ENCODE measurements around the gene NFATC3.

Gene NFATC3

DNA sequence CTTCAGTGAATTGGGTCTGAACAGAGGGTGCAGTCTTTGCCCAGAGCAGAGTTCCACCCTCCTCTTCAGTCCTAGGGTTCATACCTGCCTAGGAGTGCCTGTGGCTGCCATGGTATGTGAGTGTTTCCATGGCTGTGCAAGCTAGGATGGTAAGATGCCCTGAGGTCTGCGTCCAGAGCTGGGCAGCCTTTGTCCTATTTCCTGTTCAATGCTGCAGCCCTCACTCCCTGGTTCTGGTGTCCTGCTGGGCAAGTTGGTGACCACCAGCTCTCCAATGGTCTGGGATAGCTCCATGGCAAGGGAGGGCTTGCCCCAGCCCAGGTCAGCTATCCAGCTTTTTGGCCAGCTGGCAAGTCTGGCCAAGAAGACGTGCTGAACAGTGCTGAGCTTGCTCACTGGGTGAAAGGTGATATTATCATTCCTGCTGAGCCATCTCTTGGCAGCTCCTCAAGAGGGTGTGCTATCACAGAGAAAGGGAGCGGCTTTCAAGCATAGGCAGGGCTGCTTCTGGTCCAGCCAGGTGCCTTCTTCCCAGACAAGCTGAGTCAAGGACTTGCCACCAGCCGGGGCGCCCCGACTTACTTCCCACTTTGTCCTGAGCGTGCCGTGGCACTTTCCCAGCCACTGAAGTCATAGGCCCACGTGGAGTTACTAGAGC lies 13.0 kb upstream of the NFATC3 start:
- no peak for DNase-seq (ENCODE audit: low read depth)

DNA sequence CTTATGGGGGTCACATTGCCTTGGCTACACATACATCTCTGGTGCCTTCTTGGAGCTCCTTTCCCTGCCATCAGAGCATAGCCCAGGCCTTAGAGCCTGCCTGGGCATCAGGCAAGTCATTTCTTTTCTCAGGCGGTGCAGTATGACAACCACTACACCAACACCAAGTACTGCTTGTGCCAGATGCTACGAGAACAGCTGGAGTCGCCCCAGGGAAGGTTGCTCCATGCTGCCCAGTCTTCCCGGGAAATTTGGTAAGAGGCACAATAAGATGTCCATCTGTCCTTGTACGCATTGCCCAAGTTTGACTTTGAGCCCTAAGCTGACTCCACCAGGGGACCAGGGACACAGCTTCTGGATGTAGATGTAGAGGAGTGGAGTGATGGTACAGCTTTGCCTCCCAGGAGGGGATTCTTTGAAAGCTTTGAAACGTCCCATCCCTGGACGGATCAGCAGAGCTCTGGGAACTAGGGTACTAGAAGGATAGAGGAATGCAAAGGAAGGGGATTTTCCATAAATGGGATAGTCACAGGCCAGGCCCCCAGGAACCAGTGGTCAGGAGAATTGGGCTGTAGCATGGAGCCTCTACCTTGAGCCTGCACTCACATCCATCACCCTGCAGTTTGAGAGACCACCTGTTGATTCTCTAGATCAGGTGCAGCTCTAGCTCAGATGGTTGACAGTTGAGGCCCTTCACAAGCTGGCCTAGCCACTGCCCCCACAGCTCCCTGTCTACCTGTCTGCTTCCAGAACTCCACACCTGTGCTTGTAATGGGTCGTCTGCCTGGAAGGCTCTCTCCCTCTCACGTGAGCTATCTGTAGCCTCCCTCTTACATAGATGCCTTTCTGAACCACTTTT lies 11.0 kb upstream of the NFATC3 start:
- DNase-seq (ENCODE audit: low read depth) = no peak

DNA sequence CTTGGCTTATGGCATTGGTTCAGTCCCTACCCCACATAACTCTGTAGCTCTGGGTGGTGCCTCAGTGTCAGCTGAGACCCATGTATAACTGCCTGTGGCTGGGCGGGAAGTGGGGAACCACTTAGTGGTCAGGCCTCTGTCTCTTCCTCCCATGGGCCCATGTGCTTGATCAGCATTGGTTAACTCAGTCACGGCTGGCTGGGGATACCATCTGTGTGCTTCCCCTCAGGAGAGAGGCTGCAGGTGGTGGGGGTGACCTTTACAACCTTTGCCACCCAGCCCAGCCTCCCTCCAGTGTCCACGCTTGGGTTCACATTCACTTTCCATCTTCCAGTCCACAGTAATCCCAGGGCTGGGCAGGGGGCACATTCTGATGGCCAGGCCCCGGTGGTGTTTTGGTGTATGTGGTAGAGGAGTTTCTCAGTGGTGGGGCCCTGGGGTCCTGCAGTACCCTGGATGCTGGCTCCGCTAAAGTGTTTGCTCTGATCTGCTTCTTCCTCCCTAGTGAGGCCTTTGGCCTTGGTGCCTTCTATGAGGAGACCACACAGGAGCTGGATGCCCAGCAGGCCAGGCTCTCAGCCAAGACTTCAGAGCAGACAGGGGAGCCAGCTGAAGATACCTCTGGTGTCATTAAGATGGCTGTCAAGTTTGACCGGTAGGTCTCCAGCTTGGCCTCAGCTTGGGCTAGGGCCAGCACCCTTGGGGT lies 10.2 kb upstream of the NFATC3 start:
- no peak for DNase-seq (ENCODE audit: low read depth)

DNA sequence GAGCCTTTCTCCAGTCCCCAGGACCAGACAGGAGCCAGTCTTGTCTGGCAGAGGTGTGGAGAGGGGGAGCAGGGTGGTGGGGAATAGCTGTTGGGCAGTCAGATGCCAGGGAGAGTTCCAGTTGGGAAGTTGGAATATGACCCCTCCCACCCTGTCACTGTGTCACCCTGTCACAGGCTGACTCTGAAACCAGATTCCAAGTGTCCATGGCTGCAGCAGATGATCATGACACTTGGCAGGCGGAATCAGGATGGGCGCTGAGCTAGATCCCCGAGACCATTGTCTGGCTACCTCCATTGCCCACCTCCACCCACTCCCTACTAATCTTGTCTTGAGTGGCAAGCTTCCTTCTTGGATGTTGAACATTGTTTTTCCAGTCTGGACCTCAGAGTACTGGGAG lies 9.2 kb upstream of the NFATC3 start:
- DNase-seq (ENCODE audit: low read depth) = no peak

DNA sequence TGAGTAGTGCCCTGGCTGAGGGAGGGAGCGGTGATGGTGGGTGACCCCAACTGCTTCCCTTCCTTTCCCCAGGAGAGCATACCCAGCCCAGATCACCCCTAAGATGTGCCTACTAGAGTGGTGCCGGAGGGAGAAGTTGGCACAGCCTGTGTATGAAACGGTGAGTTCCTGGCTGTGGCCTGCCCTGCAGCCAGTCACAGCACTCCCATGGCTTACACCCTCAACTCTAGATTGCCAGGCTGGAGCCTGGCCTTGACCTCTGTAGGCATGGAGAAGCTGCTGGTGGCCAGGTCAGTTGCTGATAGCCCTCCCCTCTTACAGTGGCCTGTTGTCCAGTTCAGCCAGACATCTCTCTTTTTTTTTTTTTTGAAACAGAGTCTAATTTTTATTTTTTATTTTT lies 8.6 kb upstream of the NFATC3 start:
- no peak for DNase-seq (ENCODE audit: low read depth)

DNA sequence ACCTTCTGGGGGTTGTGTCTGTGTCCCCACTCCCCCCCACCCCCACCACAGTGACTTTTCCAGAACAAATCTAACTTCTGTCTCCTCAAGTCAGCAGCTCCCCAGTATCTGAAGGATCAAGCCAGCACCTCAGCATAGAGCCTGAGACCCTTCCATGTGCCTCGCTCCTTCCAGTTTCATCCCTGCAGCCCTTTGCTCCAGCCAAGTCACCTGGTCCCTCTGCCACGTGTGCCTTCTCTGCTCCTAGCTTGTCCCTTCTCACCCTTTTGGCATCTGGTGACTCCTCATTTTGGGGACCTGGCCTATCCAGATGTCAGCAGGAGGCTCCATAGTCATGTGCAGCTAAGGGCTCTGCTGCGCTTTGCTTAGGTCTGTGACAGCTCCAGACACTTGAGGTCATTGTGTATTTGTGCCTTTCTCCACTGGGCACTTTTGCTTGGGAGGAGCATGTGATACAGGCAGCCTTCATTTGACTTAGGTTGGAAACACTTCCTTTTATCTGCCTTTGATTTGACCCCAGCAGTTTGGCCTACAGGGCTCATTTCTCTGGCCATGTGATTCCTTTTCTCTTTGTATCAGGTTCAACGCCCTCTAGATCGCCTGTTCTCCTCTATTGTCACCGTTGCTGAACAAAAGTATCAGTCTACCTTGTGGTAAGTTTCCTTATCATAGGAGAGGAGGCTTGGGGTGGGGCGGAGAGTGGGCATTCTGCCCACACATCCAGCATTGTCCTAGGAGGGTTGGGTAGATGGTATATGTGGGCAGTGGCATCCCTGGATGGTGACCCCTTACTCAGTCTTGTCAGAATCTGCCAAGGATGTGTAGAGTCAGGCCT lies 7.1 kb upstream of the NFATC3 start:
- DNase-seq (ENCODE audit: low read depth) = no peak

DNA sequence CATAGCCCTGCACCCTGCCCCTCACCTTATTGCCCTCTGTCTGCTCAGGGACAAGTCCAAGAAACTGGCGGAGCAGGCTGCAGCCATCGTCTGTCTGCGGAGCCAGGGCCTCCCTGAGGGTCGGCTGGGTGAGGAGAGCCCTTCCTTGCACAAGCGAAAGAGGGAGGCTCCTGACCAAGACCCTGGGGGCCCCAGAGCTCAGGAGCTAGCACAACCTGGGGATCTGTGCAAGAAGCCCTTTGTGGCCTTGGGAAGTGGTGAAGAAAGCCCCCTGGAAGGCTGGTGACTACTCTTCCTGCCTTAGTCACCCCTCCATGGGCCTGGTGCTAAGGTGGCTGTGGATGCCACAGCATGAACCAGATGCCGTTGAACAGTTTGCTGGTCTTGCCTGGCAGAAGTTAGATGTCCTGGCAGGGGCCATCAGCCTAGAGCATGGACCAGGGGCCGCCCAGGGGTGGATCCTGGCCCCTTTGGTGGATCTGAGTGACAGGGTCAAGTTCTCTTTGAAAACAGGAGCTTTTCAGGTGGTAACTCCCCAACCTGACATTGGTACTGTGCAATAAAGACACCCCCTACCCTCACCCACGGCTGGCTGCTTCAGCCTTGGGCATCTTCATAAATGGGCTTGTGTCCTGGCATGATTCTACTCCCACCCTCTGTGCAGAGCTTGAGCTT lies 6.3 kb upstream of the NFATC3 start:
- DNase-seq (ENCODE audit: low read depth) = no peak

DNA sequence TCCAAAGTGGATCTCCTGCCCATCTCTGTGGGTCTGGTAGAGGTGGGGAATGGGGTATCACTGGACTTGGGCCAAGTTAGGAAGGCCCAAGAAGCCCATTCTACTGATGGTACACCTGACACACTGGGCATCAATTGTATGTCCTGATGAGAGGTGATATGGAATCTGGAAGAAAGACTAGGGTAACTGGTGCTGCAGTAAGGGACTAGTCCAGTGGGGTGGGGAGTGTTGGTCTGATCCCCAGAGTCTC lies 5.9 kb upstream of the NFATC3 start:
- DNase-seq (ENCODE audit: low read depth) = no peak

DNA sequence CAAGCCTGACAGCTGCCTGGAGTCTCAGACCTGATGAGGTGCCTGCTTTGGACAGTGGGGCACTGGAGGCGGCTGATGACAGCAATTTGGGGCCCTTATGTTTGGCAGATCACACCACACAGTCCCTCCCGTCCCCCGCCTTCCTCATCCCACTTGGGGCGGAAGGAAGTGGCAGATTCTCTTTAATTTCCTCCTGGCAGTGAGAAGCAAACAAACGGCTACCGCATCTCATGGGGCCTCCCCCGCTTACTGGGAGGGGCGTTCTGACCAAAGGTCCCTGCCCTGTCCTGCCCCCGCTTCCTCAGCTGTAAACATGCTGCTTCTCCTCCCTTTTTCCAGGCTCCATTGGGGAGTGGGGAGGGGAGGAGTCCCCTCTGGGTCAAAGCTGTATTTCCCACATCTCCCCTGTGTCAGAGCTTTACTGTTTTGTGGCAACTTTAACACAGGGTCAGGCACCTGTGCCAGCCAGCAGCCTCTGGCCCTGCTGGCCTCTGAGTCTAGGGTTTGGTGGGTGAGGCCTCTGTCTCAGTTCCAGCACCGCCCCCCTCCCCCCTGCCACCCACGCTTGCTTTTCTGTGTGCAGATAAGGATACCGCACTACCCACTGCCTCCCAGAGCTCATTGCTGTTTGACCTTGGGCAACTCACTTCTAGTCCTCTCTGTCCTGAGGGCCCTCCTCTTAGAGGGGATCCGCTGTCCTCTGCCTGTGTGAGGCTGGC lies 5.4 kb upstream of the NFATC3 start:
- DNase-seq (ENCODE audit: low read depth) = no peak

DNA sequence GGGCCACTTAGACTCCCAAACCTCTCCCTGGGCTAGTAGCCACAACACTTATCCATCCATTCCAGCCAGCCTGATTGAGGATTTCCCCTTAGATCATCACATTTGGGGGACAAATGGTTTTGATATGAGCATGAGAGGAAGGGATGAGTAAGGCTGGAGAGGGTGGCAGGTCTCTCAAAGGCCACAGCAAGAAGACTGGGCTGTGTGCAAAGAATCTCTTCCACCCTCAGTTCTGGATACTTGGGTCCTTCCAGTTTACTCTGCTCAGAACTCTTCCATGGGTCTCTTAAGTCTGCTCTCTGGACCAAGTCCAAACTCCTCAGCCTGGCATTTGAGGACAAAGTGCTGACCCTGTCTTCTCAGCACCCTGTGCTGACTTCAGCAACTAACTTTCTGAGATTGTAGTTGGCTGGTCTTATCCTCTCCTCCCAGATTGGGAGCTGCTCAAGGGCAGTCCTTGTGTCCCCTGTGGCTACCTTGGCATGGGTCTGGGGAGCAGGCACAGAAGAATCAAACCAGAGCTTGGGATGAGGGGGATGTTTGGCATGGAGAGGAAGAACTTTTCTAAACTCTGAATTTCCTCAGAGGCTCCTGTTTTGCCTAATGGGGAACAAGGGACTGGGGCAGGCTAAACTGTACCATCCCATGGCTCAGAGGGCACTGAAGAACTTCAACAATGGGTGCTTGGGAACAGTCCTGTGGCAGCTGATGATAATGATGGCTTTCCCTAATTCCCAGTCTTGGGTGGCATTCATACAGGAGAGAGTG lies 3.1 kb upstream of the NFATC3 start:
- no peak for DNase-seq (ENCODE audit: low read depth)

DNA sequence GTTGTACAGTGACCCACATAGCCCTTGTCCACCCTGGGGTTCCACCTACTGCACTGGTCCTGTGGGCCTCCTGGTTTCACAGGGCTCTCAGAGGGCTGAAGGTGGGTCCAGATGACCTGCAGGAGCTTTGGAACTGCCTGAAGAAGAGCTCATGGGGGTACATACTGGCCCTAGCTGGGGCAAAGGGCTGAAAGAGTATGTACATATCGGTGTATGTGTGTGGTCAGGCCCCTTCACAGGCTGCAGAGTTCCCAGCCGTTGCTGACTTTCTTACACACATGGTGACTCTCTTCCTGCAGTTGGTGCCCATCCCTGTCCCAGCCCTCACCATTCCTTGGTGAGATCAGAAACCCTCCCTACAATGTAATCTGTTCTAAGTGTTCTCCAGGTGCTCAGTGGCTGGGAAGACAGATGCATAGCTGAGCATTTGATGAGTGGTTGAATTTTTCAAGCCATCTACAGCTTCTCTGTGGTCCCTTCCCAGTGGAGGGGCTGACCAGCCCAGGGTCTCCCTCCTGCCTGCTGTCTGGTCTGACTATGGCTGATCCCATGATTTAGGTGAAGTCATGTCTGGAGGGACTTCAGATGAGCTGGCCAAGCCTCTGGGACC lies 2.4 kb upstream of the NFATC3 start:
- DNase-seq (ENCODE audit: low read depth) = no peak

DNA sequence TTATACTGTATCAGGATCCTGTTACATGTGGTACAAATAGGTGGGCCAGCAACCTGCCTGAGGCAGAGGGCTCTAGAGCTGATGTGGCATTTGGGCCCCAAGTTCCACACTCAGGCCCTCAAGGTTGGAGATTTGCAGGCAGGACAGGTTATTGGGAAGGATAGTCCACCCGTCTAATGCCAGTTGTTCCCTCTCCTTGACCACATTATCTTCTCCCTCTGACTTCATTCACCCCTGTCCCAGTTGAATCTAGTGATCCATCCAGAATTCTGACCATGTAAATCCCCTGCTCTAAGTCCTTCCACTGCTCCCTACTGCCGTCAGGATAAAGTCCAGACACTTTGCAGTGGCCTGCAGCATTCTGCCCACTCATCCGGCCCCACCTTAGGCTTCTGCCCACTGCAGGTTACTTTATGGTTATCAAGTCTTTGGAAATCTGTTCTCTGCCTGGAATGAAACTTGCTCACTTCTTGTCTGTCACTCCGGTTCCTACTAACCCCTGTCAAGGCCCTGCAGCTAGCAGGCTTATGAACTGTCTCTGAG lies 1.9 kb upstream of the NFATC3 start:
- DNase-seq (ENCODE audit: low read depth) = no peak

DNA sequence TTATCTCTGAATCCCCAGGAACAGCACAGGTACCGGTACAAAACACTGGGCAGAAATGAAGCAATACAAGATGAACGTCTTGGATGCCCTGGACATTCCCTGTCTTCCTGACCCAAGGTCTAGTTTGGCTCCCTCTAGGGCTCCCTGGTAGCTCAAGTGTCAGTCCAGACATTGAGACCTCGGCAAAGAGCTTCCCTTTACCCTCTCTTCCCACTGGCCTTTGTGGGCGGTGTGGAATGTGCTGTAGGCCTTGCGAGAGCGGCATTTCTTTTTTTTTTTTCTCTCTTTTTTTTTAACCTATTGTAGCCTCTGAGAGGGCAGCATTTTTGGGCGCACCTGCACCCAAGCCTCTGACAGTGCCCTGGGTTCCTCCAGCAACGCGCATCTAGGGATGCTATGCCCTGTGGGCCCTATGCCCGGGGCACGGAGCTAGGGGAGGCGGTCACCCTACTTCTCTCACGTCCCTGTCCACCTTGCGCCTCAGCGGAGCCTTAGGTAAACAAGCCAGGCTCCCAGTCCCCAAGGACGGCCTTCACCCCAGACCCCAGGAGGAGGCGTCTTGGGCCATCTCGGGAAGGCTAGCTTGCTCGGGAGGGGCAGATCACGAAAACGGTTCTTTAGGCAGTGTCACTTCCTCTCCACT lies 1.2 kb upstream of the NFATC3 start:
- no peak for DNase-seq (ENCODE audit: low read depth)

DNA sequence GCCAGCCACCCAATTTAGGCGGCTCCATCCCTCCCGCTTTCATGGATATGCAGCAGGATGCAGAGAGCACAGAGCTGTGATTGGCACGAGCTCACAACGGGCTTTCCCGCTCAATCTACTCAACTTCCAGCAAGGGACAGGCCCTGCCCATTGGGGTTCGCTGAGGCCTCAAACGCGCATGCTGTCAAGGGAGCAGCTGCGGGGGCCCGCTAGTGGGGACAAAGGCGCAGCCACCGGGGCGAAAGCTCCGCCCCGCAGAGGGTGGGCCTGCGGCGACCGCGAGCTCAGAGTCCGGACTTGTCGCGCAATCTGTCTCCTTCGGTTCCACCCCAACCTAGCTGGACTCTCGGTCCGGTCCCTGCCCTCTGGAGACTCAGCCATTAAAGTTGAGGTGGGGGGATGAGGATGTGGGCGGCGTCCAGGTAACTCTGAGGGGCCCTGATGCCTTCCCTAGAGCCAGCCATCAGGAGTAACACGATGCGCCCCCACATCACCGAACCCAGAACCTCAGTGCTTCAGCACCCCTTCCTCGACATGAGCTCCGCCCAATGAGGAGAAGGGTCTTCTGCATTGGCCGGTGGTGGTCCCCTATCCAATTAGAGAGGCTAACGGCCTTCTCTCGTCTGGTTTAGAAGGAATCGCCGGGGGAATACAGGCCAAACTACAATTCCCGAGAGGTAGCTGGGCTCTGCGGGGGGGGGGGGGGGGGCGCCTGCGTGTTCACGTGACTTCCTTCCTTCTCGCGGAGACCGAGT lies 489 bp upstream of the NFATC3 start:
- peak; percentile 86 for DNase-seq (ENCODE audit: low read depth)

DNA sequence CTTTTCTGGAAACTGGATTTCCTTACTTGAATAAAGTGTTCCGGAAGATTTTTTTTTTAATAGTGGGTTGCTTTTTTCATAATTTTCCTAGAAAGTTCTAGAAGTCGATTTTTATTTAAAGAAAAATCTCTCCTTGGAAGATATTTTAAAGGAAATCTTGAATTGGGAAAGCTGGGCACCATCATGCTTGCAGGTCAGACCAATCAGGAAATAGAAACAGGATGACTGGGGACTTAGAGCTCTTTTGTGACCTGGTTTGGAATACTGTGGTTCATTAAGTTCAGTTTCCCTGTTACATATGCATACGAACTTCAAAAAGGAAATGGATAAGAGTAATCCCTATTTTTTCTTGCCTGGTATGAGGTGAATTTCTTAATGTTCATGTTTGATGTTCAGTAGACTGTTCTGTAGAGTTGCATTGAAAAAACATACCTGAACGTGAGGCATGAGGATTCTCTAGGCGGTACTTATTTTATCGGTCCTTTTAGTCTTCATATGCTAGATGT lies 1.2 kb downstream of the NFATC3 start:
- DNase-seq (ENCODE audit: low read depth) = no peak

DNA sequence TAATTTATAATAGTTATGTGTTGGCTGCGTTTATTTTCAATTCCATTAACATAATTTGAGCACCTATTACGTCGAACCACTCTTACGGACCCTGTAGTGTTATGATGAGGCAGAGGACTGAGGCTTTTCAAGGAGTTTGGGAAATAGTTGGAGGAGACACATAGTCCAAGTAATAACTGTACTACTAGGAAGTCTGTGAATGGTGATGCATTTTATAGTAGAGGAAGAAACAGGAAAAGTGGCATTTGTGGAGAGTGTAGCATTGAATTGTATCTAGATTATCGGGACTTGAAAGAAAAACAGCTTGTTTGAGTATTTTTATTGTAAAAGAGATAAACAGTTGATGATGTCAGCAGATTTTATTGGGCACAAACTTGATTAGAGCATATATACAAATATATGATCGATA lies 1.7 kb downstream of the NFATC3 start:
- DNase-seq (ENCODE audit: low read depth) = no peak

DNA sequence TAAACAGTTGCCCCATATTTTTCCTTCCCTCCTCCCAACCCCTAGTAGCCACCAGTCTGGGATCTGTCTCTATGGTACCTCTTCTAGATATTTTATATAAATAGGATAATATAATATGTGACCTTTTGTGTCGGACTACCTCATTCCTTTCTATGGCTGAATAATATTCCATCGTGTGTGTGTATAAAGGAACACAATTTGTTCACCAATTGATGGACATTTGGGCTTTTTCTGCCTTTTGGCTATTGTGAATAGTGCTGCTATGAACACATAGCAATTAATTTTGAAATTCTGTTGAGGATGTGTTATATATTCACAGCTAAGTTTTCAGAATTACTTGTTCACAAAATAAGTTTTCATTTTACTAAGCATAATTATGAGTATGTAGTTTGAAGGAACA lies 2.5 kb downstream of the NFATC3 start:
- DNase-seq (ENCODE audit: low read depth) = no peak

All from HS-27A (cell line).